Liver (tissue), 9 donors: ENCODE measurements around the gene SORCS2. TPM values are rescaled to one million over a fixed set of nuclear protein-coding genes. Genes with fewer than 3 reads are reported as not detected.

ENCODE experiments used
- DNase-seq: peaks from one replicate; pipeline ENCODE4 v3.0.0-alpha.2; 2017; ENCODE audit warnings: low spot score
- H3K27ac ChIP-seq, 2 donors: one replicate each; pipeline ENCODE4 v1.7.0; 2013; ENCODE audit warnings: inconsistent platforms in 2 of 2, low read length in 2 of 2, control low read depth in 1 of 2, low read depth in 1 of 2, mild to moderate bottlenecking in 1 of 2
- H3K27me3 ChIP-seq, 4 donors: one replicate each; pipeline versions ENCODE4 v1.6.1 to v1.7.0; 2013; ENCODE audit warnings: low read length in 3 of 4, inconsistent platforms in 1 of 4, mild to moderate bottlenecking in 1 of 4, moderate library complexity in 1 of 4; ENCODE audit not compliant: control insufficient read depth in 4 of 4, insufficient read depth in 4 of 4
- H3K36me3 ChIP-seq, 4 donors: one replicate each; pipeline versions ENCODE4 v1.6.1 to v1.7.0; 2013; ENCODE audit warnings: low read length in 3 of 4, mild to moderate bottlenecking in 3 of 4, low read depth in 1 of 4, moderate library complexity in 1 of 4; ENCODE audit not compliant: control insufficient read depth in 4 of 4, insufficient read depth in 3 of 4
- H3K4me1 ChIP-seq, 4 donors: one replicate each; pipeline versions ENCODE4 v1.6.1 to v1.7.0; 2013; ENCODE audit warnings: low read length in 3 of 4, mild to moderate bottlenecking in 3 of 4, moderate library complexity in 1 of 4; ENCODE audit not compliant: control insufficient read depth in 4 of 4, insufficient read depth in 4 of 4
- H3K4me3 ChIP-seq, 3 donors: one replicate each; pipeline versions ENCODE4 v1.6.1 to v1.7.0; 2013; ENCODE audit warnings: low read length in 3 of 3, control low read depth in 1 of 3, low read depth in 1 of 3, mild to moderate bottlenecking in 1 of 3
- H3K9ac ChIP-seq, 2 donors: one replicate each; pipeline ENCODE4 v1.7.0; 2013; ENCODE audit warnings: low read length in 2 of 2, mild to moderate bottlenecking in 2 of 2, moderate library complexity in 2 of 2, control low read depth in 1 of 2, low read depth in 1 of 2
- H3K9me3 ChIP-seq, 4 donors: one replicate each; pipeline versions ENCODE4 v1.6.1 to v1.7.0; 2013; ENCODE audit warnings: low read length in 3 of 4; ENCODE audit not compliant: control insufficient read depth in 4 of 4
- ATF3 ChIP-seq: IDR thresholded peaks from 2 replicates; pipeline ENCODE4 v1.6.1; 2016; ENCODE audit warnings: antibody characterized with exemption
- CTCF ChIP-seq: fragments of 150-350 bp; IDR thresholded peaks from 2 replicates; pipeline ENCODE4 v1.5.1; 2017; ENCODE audit warnings: improper control_type of control experiment, low read depth, low read length; ENCODE audit not compliant: missing input control
- EGR1 ChIP-seq, 2 donors: IDR thresholded peaks; 2 replicates each; pipeline ENCODE4 v1.6.1; 2016 to 2018; ENCODE audit warnings: antibody characterized with exemption in 2 of 2, low read depth in 2 of 2
- FOXA1 ChIP-seq: IDR thresholded peaks from 2 replicates; pipeline ENCODE4 v1.6.1; 2016; ENCODE audit warnings: antibody characterized with exemption
- FOXA2 ChIP-seq: IDR thresholded peaks from 2 replicates; pipeline ENCODE4 v1.6.1; 2016; ENCODE audit warnings: antibody characterized with exemption
- GABPA ChIP-seq, 2 donors: IDR thresholded peaks in 1 of 2; conservative IDR thresholded peaks in 1 of 2; 2 replicates each; pipeline ENCODE4 v1.6.1; 2016; ENCODE audit warnings: antibody characterized with exemption in 2 of 2, mild to moderate bottlenecking in 1 of 2, moderate library complexity in 1 of 2
- HNF4A ChIP-seq, 2 donors: conservative IDR thresholded peaks; 2 replicates each; pipeline ENCODE4 v1.6.1; 2016; ENCODE audit warnings: antibody characterized with exemption in 2 of 2, mild to moderate bottlenecking in 2 of 2
- HNF4G ChIP-seq: IDR thresholded peaks from 2 replicates; pipeline ENCODE4 v1.6.1; 2016; ENCODE audit warnings: antibody characterized with exemption
- JUND ChIP-seq, 2 donors: IDR thresholded peaks; 2 replicates each; pipeline ENCODE4 v1.6.1; 2016; ENCODE audit warnings: antibody characterized with exemption in 2 of 2
- MAX ChIP-seq: IDR thresholded peaks from 2 replicates; pipeline ENCODE4 v1.6.1; 2016; ENCODE audit warnings: antibody characterized with exemption
- NR2F2 ChIP-seq: IDR thresholded peaks from 2 replicates; pipeline ENCODE4 v1.6.1; 2016; ENCODE audit warnings: antibody characterized with exemption
- RAD21 ChIP-seq, 2 donors: IDR thresholded peaks; 2 replicates each; pipeline ENCODE4 v1.6.1; 2016; ENCODE audit warnings: antibody characterized with exemption in 2 of 2, mild to moderate bottlenecking in 2 of 2
- REST ChIP-seq: IDR thresholded peaks from 2 replicates; pipeline ENCODE4 v1.6.1; 2016; ENCODE audit warnings: antibody characterized with exemption, mild to moderate bottlenecking
- RXRA ChIP-seq, 2 donors: IDR thresholded peaks; 2 replicates each; pipeline ENCODE4 v1.6.1; 2017 to 2018; ENCODE audit warnings: antibody characterized with exemption in 2 of 2, mild to moderate bottlenecking in 1 of 2
- SP1 ChIP-seq: IDR thresholded peaks from 2 replicates; pipeline ENCODE4 v1.6.1; 2018; ENCODE audit warnings: antibody characterized with exemption, mild to moderate bottlenecking
- TAF1 ChIP-seq: conservative IDR thresholded peaks from 2 replicates; pipeline ENCODE4 v1.6.1; 2016; ENCODE audit warnings: antibody characterized with exemption, mild to moderate bottlenecking
- YY1 ChIP-seq: IDR thresholded peaks from 2 replicates; pipeline ENCODE4 v1.6.1; 2016; ENCODE audit warnings: antibody characterized with exemption, mild to moderate bottlenecking
- ZBTB33 ChIP-seq: IDR thresholded peaks from 2 replicates; pipeline ENCODE4 v1.6.1; 2016; ENCODE audit warnings: antibody characterized with exemption
- WGBS: extraction: QIAGEN DNeasy Blood & Tissue Kit; methylation state at CpG from one replicate; pipeline ENCODE4 v1.1.7; 2013; 5-methylcytosine and 5-hydroxymethylcytosine counted together
- polyA plus RNA-seq, 2 donors: library from polyadenylated mRNA; stranded (reverse) in 1 of 2; unstranded in 1 of 2; fragments of 200-250 nt in 1 of 2; fragments of >200 nt in 1 of 2; fragmentation: Nextera tagmentation in 1 of 2; extraction: Ambion mirVana in 1 of 2; gene quantifications; one replicate each; pipeline versions ENCODE4 v1.2.1 to v1.2.3, GENCODE V29; 2013 to 2015
- total RNA-seq, 2 donors: library from RNA; depleted of rRNA; stranded (reverse); fragments of >200 nt; gene quantifications; one replicate each; pipeline ENCODE4 v1.2.3, GENCODE V29; 2014
- donor health status: healthy.
- donor health status: healthy.
- donor health status: healthy.
- donor health status: healthy.
- donor health status: healthy.

SORCS2 gene
- total and polyA plus RNA-seq, 4 donors = 0.10 to 1.4 (median 0.92) TPM

DNA sequence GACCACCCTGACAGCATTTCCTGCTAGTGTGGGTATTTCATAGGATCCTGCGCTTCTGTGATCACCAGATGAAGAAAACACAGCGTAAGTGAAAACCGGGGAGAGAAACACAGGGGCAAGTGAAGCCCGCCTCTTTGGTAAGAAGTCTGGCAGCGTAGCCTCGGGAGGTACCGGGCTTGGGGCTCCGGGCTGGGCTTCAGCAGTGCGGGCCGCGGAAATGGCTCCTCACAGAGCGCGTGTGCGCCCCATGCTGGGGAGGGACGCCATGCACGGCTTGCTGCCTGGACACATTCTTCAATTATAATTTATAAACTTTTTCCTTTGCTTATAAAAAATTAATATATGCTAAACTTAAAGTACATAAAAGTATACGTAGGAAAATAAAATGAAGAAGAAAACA is 595.9 kb downstream of the SORCS2 start:
- no peaks in the 10 kb centered on the region for H3K4me1 ChIP-seq
- H3K27me3 ChIP-seq = no peaks in the 10 kb centered on the region
- TF ChIP-seq EGR1 (IDR thresholded peaks at IDR 0.05; ENCODE audit: low read depth in 2 of 2) (no peak), SP1 (no peak), ZBTB33 (no peak), MAX (no peak), ATF3 (no peak), RAD21 (IDR thresholded peaks at IDR 0.05) (no peak), FOXA2 (no peak), HNF4A (conservative IDR thresholded peaks at IDR 0.05) (no peak), NR2F2 (no peak), YY1 (no peak), RXRA (IDR thresholded peaks at IDR 0.05) (no peak), GABPA (IDR thresholded peaks at IDR 0.05 in 1 of 2, conservative IDR thresholded peaks at IDR 0.05 in 1 of 2) (no peak), FOXA1 (no peak), JUND (IDR thresholded peaks at IDR 0.05) (no peak), REST (no peak), CTCF (no peak), TAF1 (no peak), HNF4G (no peak)
- DNase-seq = no peak
- no peaks in the 10 kb centered on the region for H3K36me3 ChIP-seq
- no peak overlapping the region for H3K9ac ChIP-seq
- no peak overlapping the region for H3K27ac ChIP-seq
- no peak overlapping the region for H3K4me3 ChIP-seq
- WGBS = 92% methylated on average over 17 of the region's 17 CpGs
- H3K9me3 ChIP-seq = no peaks in the 10 kb centered on the region
